GM18505 (cell line): Measurements from ENCODE around the gene FAM3B.
"Not testable (repeated sequence)": the region's sequence is repeated elsewhere in the genome, so short reads cannot be mapped to it uniquely, and the experiment has no call there.

Experiments used
- ATAC-seq: cut with Tn5 transposase; IDR thresholded peaks from one replicate; pipeline ENCODE4 v1.9.1; 2021; ENCODE audit not compliant: unreplicated experiment
- POLR2A ChIP-seq: IDR thresholded peaks from 4 replicates; pipeline ENCODE4 v1.6.1; 2011; ENCODE audit warnings: borderline replicate concordance; ENCODE audit not compliant: insufficient read depth, insufficient read length; ENCODE audit errors: extremely low read depth

The FAM3B gene

DNA sequence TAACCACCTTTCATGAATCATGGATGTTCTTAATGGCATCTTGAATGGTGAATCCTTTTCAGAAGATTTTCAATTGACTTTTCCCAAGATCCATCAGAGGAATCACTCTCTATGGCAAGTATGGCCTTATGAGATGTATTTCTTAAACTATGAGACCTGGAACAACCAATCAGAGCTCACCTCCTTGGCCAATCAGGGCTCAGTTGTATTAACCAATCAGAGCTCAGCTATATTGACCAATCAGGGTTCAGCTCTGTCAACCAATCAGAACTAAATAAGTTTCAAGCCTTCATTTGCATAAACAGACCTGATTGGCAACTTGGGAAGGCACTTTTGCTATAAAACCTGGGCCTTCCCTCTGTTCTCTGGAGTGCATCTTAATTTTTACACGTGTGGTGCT, 13.6 kb upstream of the FAM3B start:
- no peak for ATAC-seq

DNA sequence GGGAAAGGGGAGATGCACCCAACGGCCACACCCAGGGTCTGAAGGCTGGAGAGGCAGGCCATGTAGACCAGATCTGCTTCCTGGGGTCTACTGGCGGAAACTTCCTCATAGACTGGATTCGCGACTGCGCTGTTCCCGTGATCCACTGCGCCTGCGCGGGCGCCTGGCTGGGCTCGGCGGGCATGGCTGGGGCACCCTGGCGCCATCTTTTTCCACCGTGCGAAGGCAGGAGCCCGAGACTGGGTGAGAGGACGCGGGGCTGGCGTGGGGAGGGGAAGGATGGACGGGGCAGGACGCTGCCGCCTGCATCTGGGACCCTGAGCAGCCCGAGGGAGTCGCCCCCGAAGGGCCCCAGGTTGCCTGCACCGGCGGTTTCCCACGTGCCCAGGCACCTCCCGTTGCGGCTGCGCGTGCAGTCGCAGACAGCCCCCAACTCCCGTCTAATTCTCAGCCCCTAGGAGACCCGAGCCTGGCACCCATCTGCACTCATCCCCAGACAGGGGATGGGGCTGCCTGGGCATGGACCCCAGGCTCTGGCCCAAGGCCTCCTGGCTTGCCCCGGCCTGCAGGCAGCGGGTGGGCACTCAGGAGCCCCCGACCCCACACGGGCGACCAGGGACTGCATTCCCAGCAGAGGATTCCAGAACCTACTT, 12.4 kb upstream of the FAM3B start:
- ATAC-seq, result no peak

More for the DNA sequence above, 13.6 kb upstream of the FAM3B start:
- no peak for TF ChIP-seq POLR2A

DNA sequence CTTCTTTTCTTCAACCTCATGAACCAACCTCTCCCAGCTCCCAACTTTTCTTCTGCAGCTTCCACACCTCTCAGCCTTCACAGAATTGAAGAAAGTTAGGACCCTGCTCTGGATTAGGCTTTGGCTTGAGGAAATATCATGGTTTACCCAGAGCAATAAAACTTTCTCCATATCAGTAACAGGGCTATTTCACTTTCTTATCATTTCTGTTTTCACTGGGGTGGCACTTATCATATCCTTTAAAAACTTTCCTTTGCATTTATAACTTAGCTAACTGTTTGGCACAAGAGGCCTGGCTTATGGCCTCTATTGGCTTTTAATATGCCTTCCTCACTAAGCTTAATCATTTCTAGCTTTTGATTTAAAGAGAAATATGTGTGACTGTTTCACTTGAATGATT, 9.4 kb upstream of the FAM3B start:
- no peak for TF ChIP-seq POLR2A
- no peak for ATAC-seq

More for the DNA sequence above, 12.4 kb upstream of the FAM3B start:
- TF ChIP-seq POLR2A, result no peak

DNA sequence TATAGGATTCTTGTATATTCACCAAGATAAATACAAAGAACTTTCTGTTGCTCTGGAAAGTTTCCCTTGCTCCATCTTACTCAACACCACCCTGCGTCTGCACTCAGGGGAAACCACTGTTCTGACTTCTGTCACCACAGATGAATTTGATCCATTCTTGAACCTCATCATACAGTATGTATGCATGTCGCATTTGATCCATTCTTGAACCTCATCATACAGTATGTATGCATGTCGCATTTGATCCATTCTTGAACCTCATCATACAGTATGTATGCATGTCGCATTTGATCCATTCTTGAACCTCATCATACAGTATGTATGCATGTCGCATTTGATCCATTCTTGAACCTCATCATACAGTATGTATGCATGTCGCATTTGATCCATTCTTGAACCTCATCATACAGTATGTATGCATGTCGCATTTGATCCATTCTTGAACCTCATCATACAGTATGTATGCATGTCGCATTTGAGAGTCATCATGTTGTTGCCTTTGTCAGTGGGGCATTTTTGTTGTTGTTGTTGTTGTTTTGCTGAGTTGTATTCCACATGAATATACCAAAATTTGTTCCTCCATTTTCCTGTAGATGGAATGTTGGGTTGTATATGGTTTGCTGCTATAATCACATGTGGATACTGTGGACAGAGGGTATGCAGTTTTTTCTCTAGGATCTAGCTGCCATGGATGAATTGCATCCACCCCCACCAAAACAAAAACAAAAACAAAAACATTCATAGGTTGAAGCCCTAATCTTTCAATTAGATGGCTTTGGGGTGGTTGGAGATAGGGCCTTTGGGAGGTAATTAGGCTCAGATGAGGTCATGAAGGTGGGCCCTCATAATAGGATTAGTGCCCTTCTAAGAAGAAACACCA, 3.1 kb upstream of the FAM3B start:
- not testable (repeated sequence) for ATAC-seq

DNA sequence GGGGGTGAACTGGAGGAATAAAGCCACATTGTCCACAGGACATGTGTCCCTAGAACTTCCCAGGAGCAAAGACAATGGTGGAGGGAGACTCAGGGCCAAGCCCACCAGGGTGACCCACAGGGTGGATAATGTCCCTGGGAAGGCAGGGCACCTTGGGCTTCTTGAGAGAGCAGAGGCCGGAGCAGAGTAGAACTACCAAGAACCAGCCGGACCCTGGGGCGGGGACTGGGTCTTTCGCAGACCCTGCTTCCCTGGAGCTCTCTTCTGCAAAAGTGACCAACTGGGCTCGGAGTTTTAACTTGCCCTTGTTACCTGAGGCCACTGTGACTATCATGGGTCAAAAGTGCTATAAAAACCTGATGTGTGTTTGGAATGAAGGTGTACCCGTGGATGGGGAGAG, 875 bp upstream of the FAM3B start:
- ATAC-seq, result no peak
- TF ChIP-seq POLR2A, result no peak

DNA sequence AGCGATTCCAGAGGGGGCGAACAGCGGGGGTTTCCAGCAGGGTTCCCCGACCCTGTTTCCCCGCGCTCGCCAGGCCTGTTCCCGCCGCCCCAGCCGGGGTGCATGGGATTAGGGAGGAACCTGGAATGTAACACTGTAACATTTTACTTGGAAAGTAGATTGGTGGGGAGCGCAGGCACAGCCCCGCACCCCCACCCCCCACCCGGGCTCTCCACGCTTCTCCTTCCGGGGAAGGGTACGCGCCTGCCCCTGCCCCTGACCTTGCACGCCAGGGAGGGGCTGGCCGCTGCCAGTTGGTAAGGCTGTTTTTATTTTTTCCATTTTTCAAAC, 427 bp downstream of the FAM3B start:
- ATAC-seq, result no peak

DNA sequence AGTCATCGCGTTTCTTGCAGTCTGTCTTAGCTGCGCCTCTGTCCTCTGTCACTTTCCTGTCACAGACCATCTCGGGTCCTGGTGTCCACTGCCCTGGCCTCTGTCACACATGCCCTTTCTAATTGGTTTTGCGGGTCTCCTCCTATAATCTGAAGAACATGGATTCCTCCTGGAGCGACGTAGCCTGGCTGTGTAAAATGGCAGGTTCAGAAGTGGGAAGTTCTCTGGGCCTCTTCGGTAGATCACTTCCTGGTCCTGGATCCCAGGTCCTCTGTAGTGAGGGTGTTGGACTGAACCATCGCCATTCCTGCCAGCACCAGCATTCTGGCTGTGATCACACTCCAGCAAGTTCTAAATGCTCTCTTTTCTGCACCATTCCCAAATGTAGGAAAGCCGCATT, 857 bp downstream of the FAM3B start:
- no peak for TF ChIP-seq POLR2A
- no peak for ATAC-seq

More for the DNA sequence above, 427 bp downstream of the FAM3B start:
- no peak for TF ChIP-seq POLR2A

DNA sequence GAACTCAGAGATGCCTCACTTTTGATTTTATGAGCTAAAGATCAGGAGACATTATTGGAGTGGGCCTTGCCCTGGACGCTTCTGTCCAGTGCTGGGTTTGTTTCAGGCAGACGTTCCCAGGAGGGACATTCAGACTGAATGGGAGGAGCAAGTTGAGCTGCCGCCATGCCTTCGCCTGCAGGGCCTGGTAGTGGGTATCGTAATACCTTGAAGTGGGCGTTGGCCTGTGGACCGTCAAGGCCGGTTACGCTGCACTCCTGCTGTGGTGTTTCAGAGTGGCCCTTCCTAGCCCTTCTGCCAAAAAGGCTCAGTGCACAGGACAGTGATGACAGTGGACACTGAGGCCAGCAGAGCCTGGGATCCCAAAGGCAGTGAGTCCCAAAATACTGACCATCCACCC, 1.6 kb downstream of the FAM3B start:
- TF ChIP-seq POLR2A, result no peak
- ATAC-seq, result no peak

DNA sequence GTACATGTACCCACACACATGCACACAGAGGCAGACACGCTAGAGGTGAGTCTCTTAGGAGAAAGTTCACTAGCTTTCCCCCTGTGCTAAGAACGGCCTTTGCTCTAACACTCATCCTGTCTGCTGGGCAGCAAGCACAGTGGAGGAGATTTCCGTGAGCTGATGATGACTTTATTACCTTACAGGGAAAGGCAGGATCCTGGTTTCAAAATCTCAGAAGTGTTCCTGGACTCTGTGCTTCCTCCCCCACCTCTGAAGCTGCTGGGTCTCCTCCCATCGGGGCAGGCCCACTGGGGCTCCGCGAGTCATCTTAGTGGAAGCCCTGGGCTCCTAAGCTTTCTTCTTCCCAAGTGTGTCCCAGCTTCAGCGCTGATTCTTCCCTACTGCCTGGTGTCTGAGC, 2.7 kb downstream of the FAM3B start:
- no peak for TF ChIP-seq POLR2A
- ATAC-seq, result no peak

DNA sequence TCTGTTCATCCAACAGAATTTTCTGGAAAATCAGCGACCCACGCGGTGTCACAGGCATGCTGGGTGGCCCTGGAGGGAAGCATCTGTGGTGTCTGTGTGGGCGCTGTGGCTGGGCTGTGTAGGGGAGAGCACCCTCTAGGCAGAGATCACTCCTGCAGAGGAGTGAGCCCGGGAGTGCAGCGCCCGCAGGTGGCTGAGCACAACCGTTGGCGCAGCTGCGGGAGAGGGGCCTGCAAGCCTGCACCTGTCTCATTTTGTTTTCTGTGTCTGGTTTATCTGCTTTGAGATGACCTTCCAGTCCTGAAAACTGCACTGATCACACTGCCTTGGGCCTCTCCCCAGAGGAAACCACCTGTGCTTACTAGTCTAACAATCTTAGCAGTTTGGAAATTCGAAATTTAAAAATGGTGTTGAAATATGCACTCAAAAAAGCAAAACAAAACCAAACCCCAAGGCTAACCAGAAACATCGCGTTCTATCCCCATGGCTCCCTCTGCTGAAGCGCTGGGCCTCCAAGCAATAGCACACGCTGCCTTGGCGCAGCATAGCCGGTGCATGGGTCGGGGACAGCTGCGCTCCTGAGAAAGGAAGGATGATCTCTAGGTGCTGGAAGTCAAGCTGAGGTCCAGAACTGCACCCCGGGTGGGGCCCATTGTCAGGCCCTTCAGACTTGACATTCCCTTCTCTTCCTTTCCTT, 4.8 kb downstream of the FAM3B start:
- ATAC-seq, result no peak
- TF ChIP-seq POLR2A, result no peak

DNA sequence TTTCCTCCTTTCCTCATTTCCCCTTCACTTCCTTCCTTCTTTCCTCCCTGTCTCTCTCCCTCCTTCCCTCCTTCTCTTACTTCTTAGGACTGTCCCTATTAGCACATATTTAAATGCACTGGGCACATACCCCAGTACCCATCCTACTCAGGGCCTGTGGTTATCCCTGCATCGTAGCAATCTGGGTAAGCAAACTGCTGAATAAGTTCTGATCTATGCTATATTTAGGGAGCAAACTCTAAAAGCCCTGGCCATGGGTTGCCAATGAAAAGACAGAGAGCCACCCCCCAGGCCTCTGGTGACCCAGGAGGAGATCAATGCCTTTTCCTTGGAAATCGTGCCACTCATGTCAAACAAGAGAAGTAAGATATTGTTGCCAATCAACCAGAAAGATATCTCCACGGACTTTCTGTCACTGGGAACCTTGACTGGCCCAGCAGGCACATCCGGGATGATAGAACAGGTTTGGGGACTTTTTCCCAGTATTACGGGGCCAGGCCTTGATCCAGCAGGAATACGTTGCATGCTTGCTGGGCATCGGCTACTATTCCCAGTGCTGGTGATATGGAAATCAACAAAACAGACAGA, 5.4 kb downstream of the FAM3B start:
- no peak for TF ChIP-seq POLR2A
- ATAC-seq, result no peak

DNA sequence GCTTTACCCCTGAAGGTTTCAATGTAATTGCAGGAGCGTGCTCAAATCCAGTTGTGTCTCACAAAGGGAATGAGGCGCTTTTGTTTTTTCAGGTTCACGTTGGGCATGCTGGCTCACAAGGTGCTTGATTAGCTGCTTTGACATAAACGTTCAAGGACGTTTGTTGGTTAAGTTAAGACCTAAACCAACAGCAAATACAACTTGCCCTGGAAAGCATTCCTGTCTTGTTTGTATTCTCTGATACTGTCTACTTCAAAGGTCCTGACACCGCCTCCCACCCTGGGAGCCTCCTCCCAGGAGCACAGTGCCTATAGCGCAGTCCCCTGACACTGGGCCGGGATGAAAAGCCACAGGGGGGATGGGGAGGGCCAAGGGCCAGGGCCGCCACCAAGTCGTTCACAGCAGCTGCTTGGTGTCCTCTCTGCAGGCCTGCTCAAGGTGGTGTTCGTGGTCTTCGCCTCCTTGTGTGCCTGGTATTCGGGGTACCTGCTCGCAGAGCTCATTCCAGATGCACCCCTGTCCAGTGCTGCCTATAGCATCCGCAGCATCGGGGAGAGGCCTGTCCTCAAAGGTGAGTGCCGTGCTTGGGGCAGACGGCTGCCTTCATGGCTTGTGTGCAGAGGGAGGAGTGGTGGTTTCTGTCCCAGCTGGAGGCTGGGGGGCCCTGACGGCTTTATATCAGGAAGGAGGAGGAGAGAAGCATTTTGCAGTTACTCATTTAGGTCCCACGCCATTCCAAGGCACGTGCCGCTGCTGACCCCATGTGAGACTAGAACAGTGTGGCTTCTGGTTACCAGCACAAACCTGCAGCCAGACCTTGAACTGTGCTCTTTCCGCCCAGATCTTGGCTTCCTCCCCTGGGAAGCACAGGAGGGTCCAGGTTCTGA, 6.1 kb downstream of the FAM3B start:
- no peak for ATAC-seq
- no peak for TF ChIP-seq POLR2A
